ENCODE results near the gene AKIP1.

GRCh38 chr11:8925711-8926110 lies 14.7 kb downstream of the AKIP1 start:
- no peak for TF ChIP-seq CTCF (IDR thresholded peaks at IDR 0.05)
- TF ChIP-seq POLR2A (IDR thresholded peaks at IDR 0.05), result no peak
